ENCODE data around the gene GARRE1. TPM values are rescaled to one million over a fixed set of nuclear protein-coding genes. Genes with fewer than 3 reads are reported as not detected.

The GARRE1 gene
- total RNA-seq, 3 donors from 2014 or later: 8.1 to 8.9 (median 8.4) TPM

- H3K4me1 Mint-ChIP-seq (ENCODE audit: low read depth): peaks cover 37% of the 10 kb centered on the region
- no peak for DNase-seq
- peaks cover 66% of the 10 kb centered on the region for H3K36me3 Mint-ChIP-seq (ENCODE audit: insufficient read depth)
- H3K4me3 Mint-ChIP-seq: no peak overlapping the region
- H3K9me3 Mint-ChIP-seq: no peaks in the 10 kb centered on the region
- peak; percentile 21 to 24 for ATAC-seq
- H3K27me3 Mint-ChIP-seq (ENCODE audit: low read depth): no peaks in the 10 kb centered on the region
Observed at GRCh38 chr19:34224996-34225658, 29.2 kb upstream of the GARRE1 start.

- peak in 1 of 2 donors; percentile 34 for ATAC-seq
- Mint-ChIP-seq H3K36me3 (ENCODE audit: insufficient read depth) (peaks cover 62% of the 10 kb centered on the region), H3K4me3 (no peak overlapping the region), H3K9me3 (no peaks in the 10 kb centered on the region), H3K4me1 (ENCODE audit: low read depth) (peaks cover 33% of the 10 kb centered on the region), H3K27me3 (ENCODE audit: low read depth) (no peaks in the 10 kb centered on the region)
- DNase-seq: no peak
Observed at GRCh38 chr19:34225659-34226015, 28.7 kb upstream of the GARRE1 start.

- Mint-ChIP-seq H3K36me3 (ENCODE audit: insufficient read depth) (peaks cover 60% of the 10 kb centered on the region), H3K9me3 (no peaks in the 10 kb centered on the region), H3K4me3 (no peak overlapping the region), H3K27me3 (ENCODE audit: low read depth) (no peaks in the 10 kb centered on the region), H3K4me1 (ENCODE audit: low read depth) (peaks cover 31% of the 10 kb centered on the region)
- DNase-seq (no peak), ATAC-seq (peak; percentile 46 to 79)
Observed at GRCh38 chr19:34226036-34226435, 28.3 kb upstream of the GARRE1 start.

- DNase-seq (no peak), ATAC-seq (no peak)
- Mint-ChIP-seq H3K27me3 (ENCODE audit: low read depth) (no peaks in the 10 kb centered on the region), H3K4me1 (ENCODE audit: low read depth) (peaks cover 42% of the 10 kb centered on the region), H3K9me3 (no peaks in the 10 kb centered on the region), H3K4me3 (no peak overlapping the region), H3K36me3 (ENCODE audit: insufficient read depth) (peaks cover 41% of the 10 kb centered on the region)
Observed at GRCh38 chr19:34228347-34228746, 26.0 kb upstream of the GARRE1 start.

- peaks cover 39% of the 10 kb centered on the region for H3K4me1 Mint-ChIP-seq (ENCODE audit: low read depth)
- peaks cover 38% of the 10 kb centered on the region for H3K36me3 Mint-ChIP-seq (ENCODE audit: insufficient read depth)
- no peaks in the 10 kb centered on the region for H3K27me3 Mint-ChIP-seq (ENCODE audit: low read depth)
- no peak overlapping the region for H3K4me3 Mint-ChIP-seq
- no peak for DNase-seq
- ATAC-seq: no peak
- no peaks in the 10 kb centered on the region for H3K9me3 Mint-ChIP-seq
Observed at GRCh38 chr19:34228762-34229161, 25.6 kb upstream of the GARRE1 start.

- Mint-ChIP-seq H3K9me3 (no peaks in the 10 kb centered on the region), H3K27me3 (ENCODE audit: low read depth) (no peaks in the 10 kb centered on the region), H3K4me1 (ENCODE audit: low read depth) (peaks cover 34% of the 10 kb centered on the region), H3K4me3 (no peak overlapping the region), H3K36me3 (ENCODE audit: insufficient read depth) (peaks cover 33% of the 10 kb centered on the region)
- no peak for ATAC-seq
- DNase-seq: no peak
Observed at GRCh38 chr19:34229721-34230120, 24.6 kb upstream of the GARRE1 start.

- ATAC-seq: no peak
- peaks cover 23% of the 10 kb centered on the region for H3K36me3 Mint-ChIP-seq (ENCODE audit: insufficient read depth)
- DNase-seq: no peak
- no peaks in the 10 kb centered on the region for H3K9me3 Mint-ChIP-seq
- peaks cover 23% of the 10 kb centered on the region for H3K4me1 Mint-ChIP-seq (ENCODE audit: low read depth)
- no peaks in the 10 kb centered on the region for H3K27me3 Mint-ChIP-seq (ENCODE audit: low read depth)
- no peak overlapping the region for H3K4me3 Mint-ChIP-seq
Observed at GRCh38 chr19:34230820-34231219, 23.5 kb upstream of the GARRE1 start.

GRCh38 chr19:34231439-34231838, 22.9 kb upstream of the GARRE1 start:
- DNase-seq (no peak), ATAC-seq (no peak)
- peaks cover 18% of the 10 kb centered on the region for H3K4me1 Mint-ChIP-seq (ENCODE audit: low read depth)
- H3K36me3 Mint-ChIP-seq (ENCODE audit: insufficient read depth): peaks cover 23% of the 10 kb centered on the region
- H3K27me3 Mint-ChIP-seq (ENCODE audit: low read depth): no peaks in the 10 kb centered on the region
- H3K9me3 Mint-ChIP-seq: no peaks in the 10 kb centered on the region
- H3K4me3 Mint-ChIP-seq: no peak overlapping the region

- Mint-ChIP-seq H3K27me3 (ENCODE audit: low read depth) (no peaks in the 10 kb centered on the region), H3K4me3 (peak overlapping the region; percentile 11), H3K36me3 (ENCODE audit: insufficient read depth) (peaks cover 13% of the 10 kb centered on the region), H3K4me1 (ENCODE audit: low read depth) (peaks cover 12% of the 10 kb centered on the region), H3K9me3 (no peaks in the 10 kb centered on the region)
- DNase-seq: no peak
- ATAC-seq: peak; percentile 90 to 94
Observed at GRCh38 chr19:34232566-34233481, 21.5 kb upstream of the GARRE1 start.

- Mint-ChIP-seq H3K4me1 (ENCODE audit: low read depth) (peaks cover 12% of the 10 kb centered on the region), H3K9me3 (no peaks in the 10 kb centered on the region), H3K27me3 (ENCODE audit: low read depth) (no peaks in the 10 kb centered on the region), H3K36me3 (ENCODE audit: insufficient read depth) (peaks cover 4% of the 10 kb centered on the region), H3K4me3 (no peak overlapping the region)
- no peak for ATAC-seq
- no peak for DNase-seq
Observed at GRCh38 chr19:34235425-34235940, 18.9 kb upstream of the GARRE1 start.

GRCh38 chr19:34236035-34236987, 18.0 kb upstream of the GARRE1 start:
- no peaks in the 10 kb centered on the region for H3K27me3 Mint-ChIP-seq (ENCODE audit: low read depth)
- DNase-seq: no peak
- peaks cover 12% of the 10 kb centered on the region for H3K4me1 Mint-ChIP-seq (ENCODE audit: low read depth)
- no peak overlapping the region for H3K4me3 Mint-ChIP-seq
- H3K9me3 Mint-ChIP-seq: no peaks in the 10 kb centered on the region
- no peak for ATAC-seq
- peaks cover 4% of the 10 kb centered on the region for H3K36me3 Mint-ChIP-seq (ENCODE audit: insufficient read depth)

- no peak for DNase-seq
- ATAC-seq: no peak
- H3K9me3 Mint-ChIP-seq: no peaks in the 10 kb centered on the region
- H3K27me3 Mint-ChIP-seq (ENCODE audit: low read depth): no peaks in the 10 kb centered on the region
- peaks cover 10% of the 10 kb centered on the region for H3K4me1 Mint-ChIP-seq (ENCODE audit: low read depth)
- peaks cover 4% of the 10 kb centered on the region for H3K36me3 Mint-ChIP-seq (ENCODE audit: insufficient read depth)
- H3K4me3 Mint-ChIP-seq: no peak overlapping the region
Observed at GRCh38 chr19:34237283-34237682, 17.1 kb upstream of the GARRE1 start.

GRCh38 chr19:34237939-34238338, 16.4 kb upstream of the GARRE1 start:
- peaks cover 4% of the 10 kb centered on the region for H3K36me3 Mint-ChIP-seq (ENCODE audit: insufficient read depth)
- H3K27me3 Mint-ChIP-seq (ENCODE audit: low read depth): no peaks in the 10 kb centered on the region
- ATAC-seq (no peak), DNase-seq (no peak)
- no peak overlapping the region for H3K4me3 Mint-ChIP-seq
- peaks cover 3% of the 10 kb centered on the region for H3K4me1 Mint-ChIP-seq (ENCODE audit: low read depth)
- H3K9me3 Mint-ChIP-seq: no peaks in the 10 kb centered on the region

Measured in activated T-cell treated with anti-CD3 and anti-CD28 coated beads, Interleukin-2, amount 50 U/mL, for 4 hours (primary cell).